OCI-LY7 (cell line): ENCODE results near the gene DRC7. TPM values are rescaled to one million over a fixed set of nuclear protein-coding genes. Genes with fewer than 3 reads are reported as not detected.
A peak's percentile ranks its signal among the peaks of the same experiment; 100 is the strongest.

Experiments
- BruUV-seq: library from RNA; stranded (reverse); fragments of 400-500 nt; replicated peaks from 2 replicates; lab custom pipeline; 2021; lab: Mats Ljungman, UMichigan
- CTCF ChIA-PET: fragments of 300-600 bp; sonication (Branson Sonifier 250); formaldehyde crosslinking; loops from one replicate; lab custom pipeline; 2022; ENCODE audit warnings: antibody characterized with exemption; ENCODE audit not compliant: unreplicated experiment; lab: Charles Lee
- POLR2A ChIA-PET: fragments of 300-600 bp; sonication (Branson Sonifier 250); formaldehyde crosslinking; loops from one replicate; lab custom pipeline; 2022; ENCODE audit warnings: antibody characterized with exemption; lab: Charles Lee
- DNase-seq: peaks from one replicate; pipeline ENCODE4 v3.0.0-alpha.2; 2015; ENCODE audit warnings: low spot score
- H2AFZ ChIP-seq: fragments of 200-600 bp; sonication (generic), shearing (Covaris generic); 2 replicates; pipeline ENCODE4 v1.6.1; 2014; ENCODE audit warnings: mild to moderate bottlenecking, antibody characterized with exemption, low read length, moderate library complexity
- H3K27ac ChIP-seq: fragments of 200-600 bp; sonication (generic); 2 replicates; pipeline ENCODE4 v1.5.1; 2014; ENCODE audit warnings: mixed run types, low read depth, mild to moderate bottlenecking, moderate library complexity, low read length, inconsistent platforms; ENCODE audit not compliant: poor library complexity, severe bottlenecking
- H3K36me3 ChIP-seq: fragments of 200-600 bp; sonication (generic); 2 replicates; pipeline ENCODE4 v1.6.1; 2014; ENCODE audit warnings: mild to moderate bottlenecking, antibody characterized with exemption, low read length, moderate library complexity, mixed read lengths; ENCODE audit not compliant: insufficient read depth
- H3K4me1 ChIP-seq: fragments of 200-600 bp; sonication (generic); 2 replicates; pipeline ENCODE4 v1.5.1; 2014; ENCODE audit warnings: mild to moderate bottlenecking, low read length; ENCODE audit not compliant: insufficient read depth, poor library complexity, severe bottlenecking
- H3K4me2 ChIP-seq: fragments of 200-600 bp; sonication (generic); 2 replicates; pipeline ENCODE4 v1.6.1; 2014; ENCODE audit warnings: mild to moderate bottlenecking, low read length
- H3K4me3 ChIP-seq: fragments of 200-600 bp; sonication (generic); 2 replicates; pipeline ENCODE4 v1.5.1; 2014; ENCODE audit warnings: mild to moderate bottlenecking, low read depth, low read length; ENCODE audit not compliant: poor library complexity, severe bottlenecking
- H3K79me2 ChIP-seq: fragments of 200-600 bp; sonication (generic); 2 replicates; pipeline ENCODE4 v1.6.1; 2016; ENCODE audit warnings: low read depth, mild to moderate bottlenecking, low read length, moderate library complexity, mixed read lengths; ENCODE audit not compliant: insufficient read depth
- H3K9me2 ChIP-seq: fragments of 200-600 bp; sonication (generic); 2 replicates; pipeline ENCODE4 v1.6.1; 2016; ENCODE audit warnings: mild to moderate bottlenecking, low read length, mixed read lengths; ENCODE audit not compliant: insufficient read depth
- H3K9me3 ChIP-seq: fragments of 200-600 bp; sonication (generic); 2 replicates; pipeline ENCODE4 v1.6.1; 2014; ENCODE audit warnings: mild to moderate bottlenecking, mixed run types, low read length, mixed read lengths
- H4K20me1 ChIP-seq: fragments of 200-600 bp; sonication (generic); 2 replicates; pipeline ENCODE4 v1.6.1; 2014; ENCODE audit warnings: mild to moderate bottlenecking, antibody characterized with exemption, low read length, moderate library complexity, mixed read lengths; ENCODE audit not compliant: insufficient read depth
- EZH2phosphoT487 ChIP-seq: fragments of 200-600 bp; sonication (generic); IDR thresholded peaks from 2 replicates; pipeline ENCODE4 v1.6.1; 2018; ENCODE audit warnings: low read depth, borderline replicate concordance, mild to moderate bottlenecking, mixed run types, antibody characterized with exemption, low read length, moderate library complexity, mixed read lengths
- intact Hi-C: fragments of 100-400 bp; cut with micrococcal nuclease; formaldehyde crosslinking; loops from one replicate; pipeline ENCODE4 v1.10.0; 2022; ENCODE audit not compliant: unreplicated experiment
- total RNA-seq, 2 experiments: library from RNA; depleted of rRNA in 1 of 2; stranded (reverse); fragments of >200 nt in 1 of 2; shearing (Covaris generic) in 1 of 2; gene quantifications; 2 replicates each; pipeline ENCODE4 v1.2.3, GENCODE V29; 2014 to 2022
- TF ChIP-seq, protein P1 (sequence below): fragments of 200-600 bp; sonication (generic); conservative IDR thresholded peaks from 2 replicates; pipeline ENCODE4 v1.5.1; 2014; ENCODE audit warnings: mild to moderate bottlenecking, antibody characterized with exemption, low read length, moderate library complexity, mixed read lengths

The DRC7 gene
- total RNA-seq, 2 experiments from 2014 or later = 0.44 to 0.46 TPM

DNA sequence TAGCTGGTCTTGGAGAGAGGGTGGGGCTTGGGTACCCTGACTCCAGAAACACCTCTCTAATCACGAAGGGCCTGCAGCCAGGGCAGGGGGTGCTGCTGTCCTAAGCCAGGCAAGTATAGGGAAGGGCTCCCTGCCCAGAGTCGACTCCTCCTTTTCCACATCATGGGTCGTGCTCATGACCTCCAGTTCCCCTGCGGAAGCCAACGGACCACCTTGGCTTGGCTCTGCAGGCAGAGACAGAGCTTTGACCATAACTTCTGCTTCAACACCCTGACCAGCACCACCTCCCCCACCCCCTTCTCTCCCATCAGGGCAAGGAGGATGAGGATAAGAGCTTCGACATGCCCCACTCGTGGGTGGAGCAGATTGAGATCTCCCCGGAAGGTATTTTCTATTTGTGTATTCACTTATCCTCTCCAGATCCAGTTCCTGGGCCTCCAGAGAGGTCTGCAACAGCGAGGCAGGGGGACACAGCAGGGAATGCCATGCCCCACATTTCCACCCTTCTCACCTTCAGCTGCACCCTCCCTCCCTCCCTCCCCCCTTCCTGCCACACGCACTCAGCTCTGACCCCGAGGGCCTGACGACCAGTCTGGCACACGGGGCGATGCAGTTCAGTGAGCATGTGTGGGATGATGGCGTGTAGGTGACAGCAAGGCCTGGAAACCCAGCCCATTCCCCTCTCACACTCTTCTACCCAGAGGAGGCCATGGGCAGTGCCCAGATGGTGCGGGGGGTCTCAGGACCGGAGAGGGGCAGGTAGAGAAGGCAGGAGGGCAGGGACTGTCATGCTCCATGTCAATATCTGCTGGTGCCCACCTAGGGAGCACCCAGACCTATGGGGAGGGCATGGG is 27.0 kb downstream of the DRC7 start:
- POLR2A ChIA-PET = no interaction called here
- intact Hi-C loops = loop anchor here (5.0 kb wide), 2 partner anchors 119 to 144 kb away; no protein-coding TSS in a partner anchor
- Histone ChIP-seq H3K4me1 (no peaks in the 10 kb centered on the region), H3K9me3 (no peaks in the 10 kb centered on the region), H3K4me2 (no peak overlapping the region), H3K27ac (no peak overlapping the region), H2AFZ (no peak overlapping the region), H3K36me3 (no peaks in the 10 kb centered on the region), H3K4me3 (no peak overlapping the region), H4K20me1 (no peaks in the 10 kb centered on the region), H3K9me2 (no peaks in the 10 kb centered on the region), H3K79me2 (no peaks in the 10 kb centered on the region)
- no TSS peak for BruUV-seq
- DNase-seq = no peak
- CTCF ChIA-PET = no interaction called here
- TF ChIP-seq, protein P1, sequence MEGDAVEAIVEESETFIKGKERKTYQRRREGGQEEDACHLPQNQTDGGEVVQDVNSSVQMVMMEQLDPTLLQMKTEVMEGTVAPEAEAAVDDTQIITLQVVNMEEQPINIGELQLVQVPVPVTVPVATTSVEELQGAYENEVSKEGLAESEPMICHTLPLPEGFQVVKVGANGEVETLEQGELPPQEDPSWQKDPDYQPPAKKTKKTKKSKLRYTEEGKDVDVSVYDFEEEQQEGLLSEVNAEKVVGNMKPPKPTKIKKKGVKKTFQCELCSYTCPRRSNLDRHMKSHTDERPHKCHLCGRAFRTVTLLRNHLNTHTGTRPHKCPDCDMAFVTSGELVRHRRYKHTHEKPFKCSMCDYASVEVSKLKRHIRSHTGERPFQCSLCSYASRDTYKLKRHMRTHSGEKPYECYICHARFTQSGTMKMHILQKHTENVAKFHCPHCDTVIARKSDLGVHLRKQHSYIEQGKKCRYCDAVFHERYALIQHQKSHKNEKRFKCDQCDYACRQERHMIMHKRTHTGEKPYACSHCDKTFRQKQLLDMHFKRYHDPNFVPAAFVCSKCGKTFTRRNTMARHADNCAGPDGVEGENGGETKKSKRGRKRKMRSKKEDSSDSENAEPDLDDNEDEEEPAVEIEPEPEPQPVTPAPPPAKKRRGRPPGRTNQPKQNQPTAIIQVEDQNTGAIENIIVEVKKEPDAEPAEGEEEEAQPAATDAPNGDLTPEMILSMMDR = no peak
- no peak for TF ChIP-seq EZH2phosphoT487

DNA sequence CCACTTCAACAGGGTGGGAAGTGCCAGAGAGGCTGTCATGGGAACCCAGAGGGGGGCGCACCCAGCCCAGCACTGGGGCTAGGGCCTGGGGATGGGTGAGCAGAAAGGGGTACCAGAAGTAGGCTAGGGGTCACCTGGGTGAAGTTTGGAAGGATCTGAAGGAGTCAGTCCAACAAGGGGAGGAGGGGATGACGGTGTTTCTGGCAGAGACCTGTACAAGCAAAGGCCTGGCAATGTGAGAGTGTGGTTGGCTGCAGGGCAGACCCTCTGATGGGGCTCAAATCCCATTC is 27.5 kb downstream of the DRC7 start:
- POLR2A ChIA-PET = no interaction called here
- Histone ChIP-seq H3K27ac (no peak overlapping the region), H3K9me2 (no peaks in the 10 kb centered on the region), H3K9me3 (no peaks in the 10 kb centered on the region), H3K4me1 (no peaks in the 10 kb centered on the region), H3K4me2 (no peak overlapping the region), H2AFZ (no peak overlapping the region), H3K79me2 (no peaks in the 10 kb centered on the region), H4K20me1 (no peaks in the 10 kb centered on the region), H3K4me3 (no peak overlapping the region), H3K36me3 (no peaks in the 10 kb centered on the region)
- no peak for DNase-seq
- CTCF ChIA-PET = no interaction called here
- TF ChIP-seq, protein P1 = 0 out of 2 replicates have a peak, but pooled peaks have one; percentile 22
- TF ChIP-seq EZH2phosphoT487 = no peak
- BruUV-seq = no TSS peak
- intact Hi-C loops = loop anchor here (5.0 kb wide), 2 partner anchors 120 to 145 kb away; no protein-coding TSS in a partner anchor

DNA sequence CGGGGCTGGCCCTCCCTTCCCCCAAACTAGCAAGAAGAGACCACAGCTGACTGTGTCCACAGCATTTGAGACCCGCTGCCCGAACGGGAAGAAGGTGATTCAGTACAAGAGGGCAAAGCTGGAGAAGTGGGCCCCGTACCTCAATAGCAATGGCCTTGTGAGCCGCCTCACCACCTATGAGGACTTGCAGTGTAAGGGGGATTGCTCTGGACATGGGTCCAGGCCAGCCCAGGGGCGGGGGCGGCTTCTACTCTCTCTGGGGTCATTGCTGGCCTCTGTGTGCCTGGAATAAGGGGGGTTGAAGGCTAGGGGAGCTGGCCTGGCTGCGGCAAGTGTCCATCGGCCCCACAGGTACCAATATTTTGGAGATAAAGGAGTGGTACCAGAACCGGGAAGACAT is 28.0 kb downstream of the DRC7 start:
- DNase-seq = no peak
- H3K79me2 ChIP-seq = no peaks in the 10 kb centered on the region
- no peak overlapping the region for H2AFZ ChIP-seq
- no peaks in the 10 kb centered on the region for H3K9me3 ChIP-seq
- no peaks in the 10 kb centered on the region for H4K20me1 ChIP-seq
- no peaks in the 10 kb centered on the region for H3K4me1 ChIP-seq
- ChIA-PET POLR2A (no interaction called here), CTCF (interaction anchor here (0.6 kb wide), 1 partner anchor 249 kb away, joined by 3 read pairs; no protein-coding TSS in a partner anchor)
- H3K36me3 ChIP-seq = no peaks in the 10 kb centered on the region
- intact Hi-C loops = loop anchor here (5.0 kb wide), 2 partner anchors 120 to 145 kb away; no protein-coding TSS in a partner anchor
- no peak overlapping the region for H3K4me3 ChIP-seq
- no peak for TF ChIP-seq EZH2phosphoT487
- TF ChIP-seq, protein P1 = no peak
- no peak overlapping the region for H3K4me2 ChIP-seq
- no peaks in the 10 kb centered on the region for H3K9me2 ChIP-seq
- H3K27ac ChIP-seq = no peak overlapping the region
- BruUV-seq = no TSS peak
